HG03103 (cell line): ENCODE measurements around the gene IFNW1.
"Not testable (repeated sequence)": the region's sequence is repeated elsewhere in the genome, so short reads cannot be mapped to it uniquely, and the experiment has no call there.

ENCODE experiments used
- ATAC-seq: cut with Tn5 transposase; IDR thresholded peaks from one replicate; pipeline ENCODE4 v1.9.1; 2021; ENCODE audit warnings: low read depth; ENCODE audit not compliant: unreplicated experiment

IFNW1 gene

GRCh38 chr9:21141427-21141882, at the start of gene IFNW1:
Gene IFNW1 (minus strand): TSS chr9:21141832. CDS start chr9:21141570, 262 bp downstream.
- ATAC-seq = no peak

DNA sequence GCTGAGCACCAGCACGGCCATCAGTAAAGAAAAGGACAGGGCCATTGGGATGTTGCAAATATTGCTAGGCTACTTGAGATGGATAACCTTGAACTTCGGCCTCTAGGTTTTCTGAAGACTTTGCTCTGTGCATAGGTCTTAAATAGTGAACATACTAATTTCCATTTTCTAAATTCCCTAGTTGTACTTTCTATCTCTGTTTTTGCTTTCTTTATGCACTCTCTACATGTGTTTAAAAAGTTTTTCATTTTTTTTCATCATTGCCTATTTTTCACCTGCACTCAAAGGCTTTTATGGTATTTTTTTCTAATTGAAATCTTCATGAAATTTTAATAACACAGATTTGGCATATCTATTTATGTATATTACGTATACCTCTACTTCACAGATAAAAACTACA, 45.9 kb upstream of the IFNW1 start, which contains the start of gene IFNA4:
Gene IFNA4 (minus strand): TSS at position 101 of the 400 bp plus-strand sequence. CDS start 56 bp downstream, at position 45.
- not testable (repeated sequence) for ATAC-seq

- ATAC-seq = peak; percentile 94
These were observed 41.4 kb upstream of the IFNW1 start for GRCh38 chr9:21182810-21183736.

DNA sequence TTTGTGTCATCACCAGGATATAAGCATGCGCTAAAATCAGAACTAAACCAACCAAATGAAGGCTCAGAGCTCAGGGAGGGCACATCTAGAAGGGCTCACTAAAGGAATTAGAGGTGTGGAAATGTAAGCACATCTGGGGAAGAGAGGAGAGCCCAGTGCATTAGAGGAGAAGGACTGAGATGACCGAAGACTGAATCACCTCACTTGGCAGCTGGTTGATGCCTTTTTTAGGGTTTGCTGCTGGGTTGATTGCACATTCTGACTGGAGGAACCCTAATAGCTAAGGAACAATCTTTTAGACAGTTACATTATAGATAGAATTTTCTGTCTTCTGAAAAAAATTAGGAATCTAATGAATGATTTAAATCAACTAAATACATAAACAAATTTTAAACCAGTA, 33.0 kb upstream of the IFNW1 start:
- ATAC-seq = no peak

DNA sequence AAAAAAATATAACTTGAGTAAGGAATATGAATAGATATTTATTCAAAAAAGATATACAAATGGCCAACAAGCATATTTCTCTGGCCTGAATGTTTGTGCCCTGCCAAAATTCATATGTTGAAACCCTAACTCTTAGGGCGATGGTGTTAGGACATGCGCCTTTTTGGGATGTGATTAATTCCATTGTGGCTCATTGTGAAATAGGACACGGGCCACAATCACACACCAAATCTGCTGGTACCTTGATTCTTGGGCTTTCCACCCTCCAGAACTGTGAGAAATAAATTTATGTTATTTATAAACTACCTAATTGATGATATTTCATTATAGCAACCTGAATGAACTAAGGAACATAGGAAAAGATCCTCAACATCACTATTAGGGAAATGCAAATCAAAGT, 30.5 kb upstream of the IFNW1 start:
- ATAC-seq = no peak

- no peak for ATAC-seq
These were observed 29.7 kb upstream of the IFNW1 start for GRCh38 chr9:21171351-21171750.

- not testable (repeated sequence) for ATAC-seq
These were observed 24.9 kb upstream of the IFNW1 start, which contains the start of gene IFNA21 for GRCh38 chr9:21166560-21166959. Gene IFNA21 (minus strand): TSS chr9:21166660. CDS start chr9:21166612, 48 bp downstream.

DNA sequence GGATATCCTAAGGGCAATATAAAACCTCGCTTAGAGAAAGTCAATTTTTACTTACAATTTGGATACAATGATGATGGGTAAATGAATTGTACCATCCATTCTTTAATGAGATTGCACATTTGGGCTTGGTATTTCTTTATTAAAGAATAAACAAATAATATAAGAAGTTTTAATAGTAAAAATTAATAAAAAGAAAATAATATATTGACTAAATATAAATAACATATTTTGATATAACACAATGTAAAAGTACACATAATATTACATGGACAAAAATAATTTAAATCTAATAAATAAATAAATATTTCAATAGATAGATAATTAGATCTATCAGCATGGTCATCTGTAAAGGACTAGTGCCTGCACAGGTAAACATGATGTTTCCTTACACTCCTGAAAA, 23.9 kb upstream of the IFNW1 start:
- no peak for ATAC-seq

DNA sequence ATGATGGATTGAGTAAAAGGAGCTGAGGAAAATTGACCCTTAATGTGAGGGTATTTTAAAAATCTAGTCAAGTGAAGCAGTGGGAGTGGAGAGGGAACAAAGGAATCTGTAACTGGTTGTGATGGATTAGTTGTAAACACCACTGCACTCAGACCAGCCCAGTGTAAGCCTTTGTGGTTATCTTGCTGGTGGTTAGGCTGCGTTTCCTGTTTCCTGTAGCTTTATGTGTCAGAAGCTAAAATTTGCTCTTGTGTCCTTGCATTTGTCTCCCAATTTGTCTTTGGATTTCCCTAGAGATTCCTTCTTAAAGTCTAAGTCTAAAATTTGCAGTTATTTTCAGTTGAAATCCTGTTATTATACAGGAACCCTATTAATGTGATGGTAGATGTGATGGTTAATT, 18.5 kb upstream of the IFNW1 start:
- peak; percentile 97 for ATAC-seq

DNA sequence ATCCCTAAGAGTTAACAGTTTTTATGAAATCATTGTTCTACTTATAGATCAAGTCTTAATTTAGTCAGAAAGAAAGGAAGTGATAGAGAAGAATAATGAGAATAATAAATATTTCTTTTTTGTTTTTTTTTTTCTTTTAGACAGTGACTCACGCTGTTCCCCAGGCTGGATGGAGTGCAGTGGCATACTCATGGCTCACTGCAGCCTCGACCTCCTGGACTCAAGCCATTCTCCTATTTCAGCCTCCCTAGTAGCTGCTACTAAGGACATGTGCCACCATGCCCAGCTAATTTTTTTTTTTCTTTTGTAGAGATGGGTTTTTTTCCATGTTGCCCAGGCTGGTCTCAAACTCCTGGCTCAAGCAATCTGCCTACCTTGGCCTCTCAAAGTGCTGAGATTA, 13.9 kb upstream of the IFNW1 start:
- no peak for ATAC-seq

GRCh38 chr9:21154018-21154608, 12.5 kb upstream of the IFNW1 start:
- peak; percentile 81 for ATAC-seq

DNA sequence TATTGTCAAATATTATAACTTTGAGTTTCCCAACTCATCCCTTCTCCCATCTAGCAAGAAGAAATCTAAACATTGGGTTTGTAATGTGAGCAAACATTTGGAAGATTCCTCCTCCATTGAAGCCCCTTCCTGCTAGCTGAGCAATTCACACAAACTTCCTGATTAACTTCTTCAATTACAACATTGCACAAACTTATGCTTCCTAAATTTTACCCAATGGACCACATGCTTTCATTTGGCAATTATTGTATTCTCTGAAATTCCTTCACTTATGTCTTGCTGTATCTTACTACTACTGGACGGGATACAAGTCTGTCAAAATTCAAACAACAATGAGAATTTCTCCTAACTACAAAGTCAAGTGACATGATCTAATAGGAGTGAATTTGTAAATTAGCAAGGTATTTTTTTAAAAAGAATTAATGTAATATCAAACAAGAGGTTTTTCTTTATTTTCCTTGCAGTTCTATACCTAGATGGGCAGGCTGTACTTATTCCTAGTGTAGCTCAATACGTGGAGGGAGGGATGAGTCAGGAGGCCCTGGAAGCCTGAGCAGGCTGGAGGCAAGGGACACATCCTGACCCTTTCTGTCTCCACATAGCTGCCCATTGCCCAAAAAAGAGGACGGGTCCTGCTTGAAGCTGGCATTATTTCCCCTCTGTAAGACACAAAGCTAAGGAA, 11.8 kb upstream of the IFNW1 start:
- ATAC-seq = peak; percentile 23

DNA sequence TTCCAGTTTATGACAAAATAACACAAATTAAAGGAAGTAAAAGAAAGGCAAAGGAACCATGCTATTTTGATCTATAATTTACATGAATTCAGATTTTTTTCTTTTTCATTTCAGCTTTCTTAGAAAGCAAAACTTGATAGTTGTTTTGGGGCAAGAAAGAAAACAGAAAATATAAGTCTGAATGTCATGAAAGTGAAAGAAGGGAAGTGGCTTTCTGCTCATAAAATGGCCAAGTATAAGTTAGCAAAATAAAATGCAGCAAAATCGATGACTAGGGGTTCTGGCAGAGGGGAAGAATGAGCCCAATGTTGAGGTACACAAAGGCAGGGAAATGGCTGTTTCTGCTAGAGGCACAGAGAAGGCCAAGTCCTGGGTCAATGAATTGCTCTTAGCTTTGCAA, 3.0 kb upstream of the IFNW1 start:
- peak; percentile 53 for ATAC-seq

DNA sequence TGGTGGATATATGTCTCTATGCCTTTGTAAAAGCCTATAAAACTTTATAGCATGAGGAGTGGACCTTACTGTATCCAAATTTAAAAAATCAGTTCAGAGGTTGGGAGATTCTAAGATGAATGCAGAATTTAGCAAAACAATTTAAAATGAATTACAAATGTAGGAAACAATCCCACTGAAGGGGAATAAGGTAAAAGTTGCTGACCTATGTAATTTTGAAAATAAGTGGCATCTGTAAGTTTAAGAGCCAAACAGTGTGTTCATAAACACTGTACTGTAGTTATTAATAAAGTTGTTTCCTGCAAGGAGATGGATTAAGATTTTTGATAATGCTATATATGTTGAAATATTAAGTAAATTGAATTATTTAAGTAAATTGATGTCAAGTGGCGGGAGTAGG, 4.6 kb downstream of the IFNW1 start:
- no peak for ATAC-seq

DNA sequence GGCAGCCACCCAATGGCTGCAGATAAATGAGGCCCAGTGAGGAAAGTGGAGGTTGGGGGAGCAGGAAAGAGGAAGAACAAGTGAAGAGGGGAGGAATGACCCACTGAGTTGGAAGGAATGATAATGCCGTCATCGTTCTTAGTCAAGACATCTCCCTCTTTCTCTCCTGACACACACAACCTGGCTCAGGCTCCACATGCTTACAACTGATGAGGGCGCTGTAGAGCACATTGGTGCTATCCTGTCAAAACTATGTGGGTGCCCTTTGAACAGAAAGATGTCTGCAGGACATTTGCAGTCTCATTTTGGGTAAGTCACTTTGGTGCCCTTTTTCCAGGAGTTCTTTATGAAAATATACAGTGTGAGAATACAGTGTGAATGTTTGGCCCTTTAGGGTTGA, 5.9 kb downstream of the IFNW1 start:
- ATAC-seq = no peak

DNA sequence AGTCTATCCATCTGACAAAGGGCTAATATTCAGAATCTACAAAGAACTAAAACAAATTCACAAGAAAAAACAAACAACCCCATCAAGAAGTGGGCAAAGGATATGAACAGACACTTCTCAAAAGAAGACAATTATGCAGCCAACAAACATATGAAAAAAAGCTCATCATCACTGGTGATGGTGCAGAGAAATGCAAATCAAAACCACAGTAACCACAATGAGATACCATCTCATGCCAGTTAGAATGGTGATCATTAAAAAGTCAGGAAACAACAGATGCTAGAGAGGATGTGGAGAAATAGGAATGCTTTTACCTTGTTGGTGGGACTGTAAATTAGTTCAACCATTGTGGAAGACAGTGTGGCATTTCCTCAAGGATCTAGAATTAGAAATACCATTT, 13.4 kb downstream of the IFNW1 start:
- ATAC-seq = not testable (repeated sequence)

- ATAC-seq = peak; percentile 89
These were observed 19.9 kb downstream of the IFNW1 start for GRCh38 chr9:21121595-21122251.

DNA sequence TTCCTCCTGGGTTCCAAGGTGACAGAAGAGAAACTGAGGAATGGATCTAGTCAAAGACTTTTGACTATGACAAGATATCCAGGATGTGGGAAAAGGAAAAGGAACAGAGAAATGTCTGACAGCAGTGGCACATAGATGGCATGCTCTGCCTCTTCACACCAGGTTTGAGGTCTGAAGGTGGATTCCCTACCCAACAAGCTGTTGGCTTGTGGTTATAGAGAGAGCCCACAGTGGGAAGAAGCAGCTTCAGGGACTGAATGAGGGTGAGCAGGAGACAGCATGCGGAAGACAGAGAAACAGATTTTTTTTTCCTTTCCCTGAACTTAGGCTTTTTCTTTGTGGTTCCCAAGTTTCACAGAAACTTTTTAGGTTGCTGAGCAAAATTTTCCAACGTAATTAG, 20.6 kb downstream of the IFNW1 start:
- no peak for ATAC-seq

GRCh38 chr9:21119093-21119770, 22.4 kb downstream of the IFNW1 start:
- no peak for ATAC-seq

GRCh38 chr9:21114311-21114710, 27.3 kb downstream of the IFNW1 start:
- ATAC-seq = no peak
